ENCODE measurements around the gene CYP26A1.

DNA sequence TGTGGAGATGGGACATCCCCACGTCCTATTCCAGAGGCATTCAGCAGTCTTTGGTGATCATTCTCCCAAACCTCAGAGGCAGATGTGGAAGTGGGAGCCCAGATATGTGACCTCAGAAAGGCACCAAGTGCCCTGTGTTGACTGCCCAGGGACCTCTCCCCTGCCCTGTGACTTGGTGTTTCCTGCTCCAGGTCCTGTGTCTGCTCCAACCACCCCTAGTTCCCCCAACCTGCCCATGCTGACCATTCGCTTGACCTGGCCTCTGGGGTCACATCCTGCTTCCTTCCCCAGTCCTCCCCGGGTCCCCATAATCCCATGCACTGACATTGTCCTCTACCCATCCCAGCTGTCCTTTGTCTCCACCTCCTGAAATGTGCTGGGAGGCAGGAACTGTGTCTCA is 7.6 kb downstream of the CYP26A1 start:
- TF ChIP-seq CTCF (IDR thresholded peaks at IDR 0.05; ENCODE audit: insufficient read depth, low read depth, low read length) (no peak), EZH2 (IDR thresholded peaks at IDR 0.05; ENCODE audit: insufficient read depth, low read length) (no peak)

Data from astrocyte (in vitro differentiated cells and primary cell).